NCI-H1092 (cell line): ENCODE data around the gene GAS2L3.
"Not testable (repeated sequence)": the region's sequence is repeated elsewhere in the genome, so short reads cannot be mapped to it uniquely, and the experiment has no call there.

ENCODE experiments used
- DNase-seq: peaks from one replicate; lab custom pipeline; 2025; lab: John Stamatoyannopoulos, UW

GAS2L3 gene

DNA sequence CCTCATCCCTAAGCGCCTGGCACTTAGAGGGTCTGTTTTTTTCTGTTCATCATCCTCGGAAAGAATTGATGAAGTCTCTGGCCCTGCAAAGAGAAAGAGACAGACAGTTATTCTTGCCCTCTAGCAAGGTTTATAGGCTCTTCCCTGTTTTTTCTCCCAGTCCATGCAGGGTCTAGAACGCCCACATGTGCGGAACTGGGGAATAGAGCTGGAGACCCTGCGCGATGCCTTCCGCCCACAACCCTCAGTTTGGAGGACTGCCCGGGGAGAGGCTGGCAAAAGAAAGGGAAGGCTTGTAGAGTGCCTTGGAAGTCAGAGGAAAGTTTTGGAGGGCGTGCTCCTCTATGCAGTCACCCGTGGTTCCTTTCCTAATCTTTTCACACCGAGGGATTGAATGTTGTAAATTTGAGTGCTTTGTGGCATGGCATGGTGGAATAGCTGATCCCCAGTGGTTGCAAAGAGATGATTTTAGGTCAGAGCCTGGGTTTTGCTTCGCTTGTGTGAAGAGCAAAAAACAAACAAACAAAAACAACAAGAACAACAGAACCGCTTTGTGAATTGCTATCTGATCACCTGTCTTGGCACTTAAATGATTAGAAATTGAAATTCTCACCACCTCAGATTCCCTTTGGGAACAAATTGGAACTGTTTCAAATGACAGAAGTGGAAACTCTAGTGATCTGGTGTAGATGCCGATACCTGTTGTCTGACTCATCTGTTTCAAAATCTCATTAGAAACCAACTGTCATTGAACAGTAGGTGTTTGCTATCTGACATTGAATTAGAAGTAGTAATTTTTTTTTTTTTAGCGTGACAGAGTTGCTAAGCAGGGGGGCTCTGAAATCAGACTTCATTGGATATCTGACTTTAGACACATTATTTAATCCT lies 947 bp downstream of the GAS2L3 start:
- no peak for DNase-seq

DNA sequence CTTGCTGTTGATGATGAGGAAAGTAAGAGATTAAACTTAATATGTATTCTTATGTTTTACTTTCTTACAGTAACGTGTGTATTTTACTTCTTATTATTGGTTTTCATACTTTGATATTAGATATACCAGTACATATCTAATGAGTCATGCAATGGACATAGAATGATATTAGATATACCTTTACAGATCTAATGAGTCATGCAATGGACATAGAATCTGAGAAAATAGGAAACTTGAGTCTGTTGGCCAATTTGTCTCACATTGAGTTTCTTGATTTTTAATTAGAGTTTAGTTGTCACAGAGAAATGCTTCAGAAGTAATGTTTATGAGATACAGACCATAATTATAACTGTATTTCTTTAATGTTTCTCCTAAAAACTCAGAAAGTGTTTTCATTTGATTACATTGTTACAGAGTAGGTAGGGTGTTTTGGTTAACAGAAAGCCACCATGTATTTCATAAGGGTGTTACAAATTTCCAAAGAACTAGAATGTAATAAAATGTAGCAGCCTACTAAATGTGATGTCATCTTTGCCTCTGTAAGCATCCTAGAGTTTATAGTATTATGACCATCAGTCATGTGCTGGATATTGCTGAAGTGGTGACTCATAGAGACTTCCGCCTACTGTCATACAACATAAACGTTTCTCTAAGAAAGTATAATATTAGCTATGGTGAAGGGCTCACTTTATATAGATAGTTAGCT lies 3.0 kb downstream of the GAS2L3 start:
- no peak for DNase-seq

DNA sequence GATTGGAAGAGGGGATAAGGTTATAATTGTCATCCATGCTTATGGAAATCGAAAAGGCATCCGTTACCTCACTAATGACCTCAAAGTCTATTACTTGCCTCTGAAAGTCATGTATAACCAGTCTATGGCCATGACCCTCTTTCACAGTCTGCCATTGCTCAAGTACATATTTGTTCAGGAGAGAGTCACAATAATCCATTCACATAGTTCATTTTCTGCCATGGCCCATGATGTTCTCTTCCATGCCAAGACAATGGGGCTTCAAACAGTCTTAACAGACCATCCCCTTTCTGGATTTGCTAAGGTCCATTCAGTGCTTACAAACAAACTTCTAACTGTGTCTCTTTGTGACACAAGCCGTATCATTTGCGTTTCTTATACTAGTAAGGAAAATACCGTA lies 5.4 kb downstream of the GAS2L3 start:
- DNase-seq, result no peak

DNA sequence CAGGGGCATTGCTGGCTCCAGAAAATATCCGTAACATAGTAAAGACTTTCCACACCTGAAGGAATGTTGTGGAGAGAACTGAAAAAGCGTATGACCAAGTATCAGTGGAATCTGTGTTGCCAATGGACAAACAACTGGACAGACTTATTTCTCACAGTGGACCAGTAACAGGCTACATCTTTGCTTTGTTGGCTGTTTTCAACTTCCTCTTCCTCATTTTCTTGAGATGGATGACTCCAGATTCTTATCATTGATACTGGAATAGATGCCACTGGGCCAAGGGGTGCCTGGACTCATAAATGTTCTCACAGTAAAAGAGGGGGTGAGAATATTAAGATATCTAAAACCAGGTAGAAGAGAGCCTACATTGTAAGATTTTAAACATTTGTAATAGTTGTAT lies 6.4 kb downstream of the GAS2L3 start:
- no peak for DNase-seq

DNA sequence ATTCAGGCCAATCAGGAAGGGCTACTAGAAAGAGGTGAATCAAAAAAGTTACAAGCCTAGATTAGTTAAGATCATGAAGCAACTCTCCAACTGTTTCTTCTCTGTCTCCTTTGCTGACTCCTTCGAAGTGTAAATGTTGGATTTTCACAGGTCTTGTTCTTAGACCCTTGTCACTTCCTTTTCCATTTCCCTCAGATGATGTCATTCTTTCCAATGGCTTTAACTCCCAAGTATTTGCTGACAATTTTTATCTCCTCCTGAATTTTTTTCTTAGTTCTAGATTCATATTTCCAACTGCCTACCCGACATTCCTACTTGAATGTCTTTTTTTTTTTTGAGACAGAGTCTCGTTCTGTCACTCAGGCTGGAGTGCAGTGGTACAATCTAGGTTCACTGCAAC lies 10.8 kb downstream of the GAS2L3 start:
- DNase-seq, result no peak

DNA sequence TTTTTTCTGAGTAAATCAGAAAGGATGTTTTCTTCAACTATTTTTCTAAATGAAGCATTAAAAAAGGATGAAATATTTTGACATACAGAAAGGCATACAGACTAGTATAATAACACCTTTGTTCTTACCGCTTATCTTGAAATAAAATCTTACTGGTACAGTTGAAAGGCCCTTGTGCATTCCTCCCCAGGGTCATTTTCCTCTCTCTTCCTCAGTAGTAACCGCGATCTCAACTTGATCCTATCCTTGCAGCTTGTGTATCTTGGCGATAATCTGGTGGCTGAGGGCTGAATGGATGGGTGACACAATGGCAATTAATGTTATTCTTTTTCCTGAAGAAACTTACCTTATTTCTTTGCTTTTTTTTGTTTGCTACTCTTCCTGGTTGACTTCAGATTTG lies 18.5 kb downstream of the GAS2L3 start:
- no peak for DNase-seq

DNA sequence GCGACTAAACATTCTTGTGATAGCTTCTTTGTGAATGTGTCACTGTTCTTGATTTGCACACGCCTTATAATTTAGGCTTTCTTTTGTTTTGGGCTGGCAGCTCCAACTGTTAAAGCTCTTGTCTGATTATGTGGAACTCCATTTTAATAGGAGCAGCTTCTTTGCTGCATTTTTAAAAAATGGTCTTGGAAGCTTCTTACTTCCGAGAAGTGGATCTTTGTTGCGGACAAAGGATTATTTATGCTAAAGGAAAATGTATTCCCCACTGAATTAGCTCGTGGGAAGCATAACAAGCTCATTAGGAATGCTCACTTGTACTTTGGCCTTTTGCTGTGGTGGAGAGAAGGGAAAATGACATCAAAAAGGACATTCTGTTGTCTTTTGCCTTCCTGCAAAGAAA lies 20.0 kb downstream of the GAS2L3 start:
- no peak for DNase-seq

DNA sequence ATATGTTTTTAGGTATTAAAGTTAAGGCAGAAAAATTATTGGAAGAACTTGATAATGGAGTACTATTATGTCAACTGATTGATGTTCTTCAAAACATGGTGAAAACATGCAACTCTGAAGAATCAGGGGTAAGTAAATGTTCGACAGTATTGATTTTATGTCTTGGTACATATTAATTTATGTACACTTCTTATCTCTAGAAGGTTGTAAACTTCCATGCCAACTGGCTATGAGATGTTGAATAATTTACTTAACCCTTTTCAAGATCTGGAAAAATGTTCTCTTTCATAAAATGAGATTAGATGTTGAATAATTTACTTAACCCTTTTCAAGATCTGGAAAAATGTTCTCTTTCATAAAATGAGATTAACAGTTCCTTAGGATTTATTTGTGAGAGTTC lies 28.1 kb downstream of the GAS2L3 start:
- no peak for DNase-seq

DNA sequence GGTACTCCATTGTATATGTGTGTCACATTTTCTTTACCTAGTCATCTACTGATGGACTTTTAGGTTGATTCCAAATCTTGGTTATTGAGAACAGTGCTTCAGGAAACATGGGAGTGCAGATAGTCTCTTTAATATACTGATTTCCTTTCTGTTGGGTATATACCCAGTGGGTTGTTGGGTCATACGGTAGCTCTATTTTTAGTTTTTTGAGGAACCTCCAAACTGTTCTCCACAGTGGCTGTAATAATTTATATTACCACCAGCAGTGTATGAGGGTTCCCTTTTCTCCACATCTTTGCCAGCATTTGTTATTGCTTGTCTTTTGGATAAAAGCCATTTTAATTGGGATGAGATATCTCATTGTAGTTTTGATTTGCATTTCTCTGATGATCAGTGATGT lies 29.5 kb downstream of the GAS2L3 start:
- not testable (repeated sequence) for DNase-seq

DNA sequence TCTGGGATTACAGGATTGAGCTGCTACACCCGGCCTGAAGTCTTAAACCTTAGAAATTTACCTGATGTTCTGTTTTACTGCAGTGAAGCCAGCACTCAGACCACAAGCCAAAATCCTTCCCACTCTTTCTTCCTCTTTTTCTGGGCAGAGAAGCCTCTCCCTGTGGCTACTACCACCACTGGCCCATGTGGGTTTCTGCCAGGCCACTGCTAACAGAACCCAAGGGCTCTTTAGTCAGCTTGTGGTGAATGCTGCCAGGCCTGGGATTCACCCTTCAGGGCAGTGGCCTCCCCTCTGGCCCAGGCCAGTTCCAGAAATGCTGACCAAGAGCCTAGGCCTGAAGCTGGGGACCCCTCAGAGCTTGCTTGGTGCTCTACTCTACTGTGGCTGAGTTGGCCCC lies 35.3 kb downstream of the GAS2L3 start:
- no peak for DNase-seq

DNA sequence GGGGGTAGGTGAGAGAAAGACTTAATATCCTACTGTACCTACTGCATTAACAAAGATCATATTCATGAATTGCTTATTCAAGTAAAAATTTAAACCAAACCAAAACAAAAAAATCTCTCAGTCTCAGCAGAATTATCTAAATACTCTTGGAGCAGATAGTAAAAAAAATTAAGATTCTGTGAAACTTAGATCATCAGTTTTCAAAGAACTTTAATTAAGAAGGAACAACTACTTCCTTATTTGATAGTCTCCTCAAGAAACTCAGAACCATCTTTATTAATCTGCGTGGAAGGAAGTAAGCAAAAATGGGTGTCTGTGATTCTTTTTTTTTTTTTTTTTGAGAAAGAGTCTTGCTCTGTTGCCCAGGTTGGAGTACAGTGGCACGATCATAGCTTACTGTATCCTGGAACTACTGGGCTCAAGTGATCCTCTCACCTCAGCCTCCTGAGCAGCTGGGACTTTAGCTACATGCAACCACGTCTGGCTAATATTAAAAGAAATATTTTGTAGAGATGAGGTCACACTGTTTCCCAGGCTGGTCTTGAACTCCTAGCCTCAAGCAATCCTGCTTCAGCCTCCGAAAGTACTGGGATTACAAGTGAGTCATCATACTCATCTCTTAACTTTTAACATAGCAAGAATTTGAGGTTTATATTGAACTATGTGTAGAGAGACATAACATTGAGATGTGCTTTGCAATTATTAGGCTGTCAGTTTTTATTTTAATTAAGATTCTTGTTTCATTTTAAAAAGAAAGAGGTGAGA lies 37.4 kb downstream of the GAS2L3 start:
- DNase-seq, result no peak

DNA sequence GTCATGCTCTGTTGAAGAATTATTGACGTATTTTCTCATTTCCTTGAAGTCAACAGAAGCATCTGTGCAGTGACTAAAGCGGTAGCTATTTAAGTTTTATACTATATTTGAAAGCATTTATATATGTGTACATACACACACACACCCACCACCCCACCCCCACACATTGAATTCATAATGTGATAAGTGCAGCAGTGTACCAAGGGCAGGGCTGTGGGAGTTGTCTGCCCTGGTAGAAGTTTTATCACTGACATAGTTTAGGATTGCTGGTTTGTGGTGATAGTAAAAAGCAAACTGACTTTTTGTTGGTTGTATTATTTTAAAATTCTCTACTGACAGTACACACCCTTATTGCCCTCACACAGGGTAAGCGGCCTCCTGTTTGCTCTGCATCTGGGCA lies 39.1 kb downstream of the GAS2L3 start:
- DNase-seq, result no peak

DNA sequence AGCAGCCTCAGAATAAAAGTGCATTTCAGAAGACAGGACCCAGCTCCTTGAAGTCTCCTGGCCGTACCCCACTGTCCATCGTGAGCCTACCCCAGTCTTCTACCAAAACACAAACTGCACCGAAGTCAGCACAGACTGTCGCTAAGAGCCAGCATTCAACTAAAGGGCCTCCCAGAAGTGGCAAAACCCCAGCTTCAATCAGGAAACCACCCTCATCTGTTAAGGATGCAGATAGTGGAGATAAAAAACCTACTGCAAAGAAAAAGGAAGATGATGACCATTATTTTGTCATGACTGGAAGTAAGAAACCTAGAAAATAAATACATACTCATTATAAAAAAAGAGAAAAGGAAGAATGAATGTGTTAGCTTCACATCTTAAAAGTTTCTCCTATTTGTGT lies 51.1 kb downstream of the GAS2L3 start:
- DNase-seq, result no peak

DNA sequence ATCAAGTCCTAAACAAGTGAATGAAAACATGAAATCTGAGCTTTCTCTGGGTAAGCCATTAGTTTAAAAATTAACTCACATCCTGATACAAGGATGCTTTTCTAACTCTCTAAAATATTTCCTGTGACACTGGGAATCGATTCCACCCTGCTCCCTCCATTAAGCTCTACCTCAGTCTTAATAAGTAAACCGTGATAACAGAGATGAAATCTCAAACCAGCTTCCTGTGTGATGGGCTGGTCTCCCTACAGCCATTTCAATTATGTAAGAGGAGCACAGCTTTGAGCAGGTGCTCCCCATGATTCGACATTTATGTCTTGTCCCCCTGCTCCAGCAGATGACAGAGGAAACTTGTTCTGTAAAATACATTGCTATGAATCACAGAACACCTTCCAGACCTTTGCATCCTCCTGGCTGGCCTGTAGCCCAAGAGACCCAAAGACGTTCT lies 59.0 kb downstream of the GAS2L3 start:
- DNase-seq, result no peak

DNA sequence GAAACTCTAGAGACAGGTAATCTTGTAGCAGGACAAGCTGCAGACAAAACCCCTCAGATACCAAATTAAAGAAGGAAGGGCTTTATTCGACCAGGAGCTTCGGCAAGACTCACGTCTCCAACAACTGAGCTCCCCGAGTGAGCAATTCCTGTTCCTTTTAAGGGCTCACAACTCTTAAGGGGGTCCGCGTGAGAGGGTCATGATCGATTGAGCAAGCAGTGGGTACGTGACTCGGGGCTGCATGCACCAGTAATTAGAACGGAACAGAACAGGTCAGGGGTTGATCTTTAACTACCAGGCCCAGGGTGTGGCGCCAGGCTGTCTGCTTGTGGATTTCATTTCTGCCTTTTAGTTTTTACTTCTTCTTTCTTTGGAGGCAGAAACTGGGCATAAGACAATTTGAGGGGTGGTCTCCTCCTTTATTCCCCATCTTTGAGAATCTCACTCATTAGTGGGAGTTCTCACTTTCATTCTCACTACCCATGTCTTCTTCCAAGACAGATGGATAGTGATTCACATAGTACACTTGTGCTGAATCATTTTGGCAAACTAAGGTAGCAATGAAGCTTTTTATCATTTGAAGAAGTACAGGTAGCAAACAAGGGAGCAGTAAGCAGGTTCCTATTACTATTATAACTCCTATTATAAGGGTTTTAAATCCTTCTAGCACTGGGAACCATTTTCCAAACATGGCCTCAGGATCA lies 59.8 kb downstream of the GAS2L3 start:
- not testable (repeated sequence) for DNase-seq

DNA sequence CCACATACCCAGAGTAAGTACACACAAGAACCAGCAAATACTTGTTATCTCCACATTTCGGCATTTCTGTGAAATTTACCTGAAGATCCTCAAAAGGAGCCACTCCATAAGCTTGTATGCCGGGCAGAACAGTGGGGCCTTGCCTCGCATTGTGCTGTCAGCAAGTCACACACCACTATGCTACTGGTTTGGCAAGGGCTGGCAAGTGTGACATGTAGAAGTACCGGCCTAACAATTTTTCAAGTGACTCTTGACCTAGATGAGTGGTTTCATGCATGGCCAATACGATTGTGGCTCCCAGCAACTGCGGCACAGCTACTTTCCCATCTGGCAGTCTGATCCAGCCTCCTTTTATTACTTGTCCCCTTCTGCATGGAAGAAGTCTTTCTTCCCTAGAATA lies 69.8 kb downstream of the GAS2L3 start:
- DNase-seq, result no peak

DNA sequence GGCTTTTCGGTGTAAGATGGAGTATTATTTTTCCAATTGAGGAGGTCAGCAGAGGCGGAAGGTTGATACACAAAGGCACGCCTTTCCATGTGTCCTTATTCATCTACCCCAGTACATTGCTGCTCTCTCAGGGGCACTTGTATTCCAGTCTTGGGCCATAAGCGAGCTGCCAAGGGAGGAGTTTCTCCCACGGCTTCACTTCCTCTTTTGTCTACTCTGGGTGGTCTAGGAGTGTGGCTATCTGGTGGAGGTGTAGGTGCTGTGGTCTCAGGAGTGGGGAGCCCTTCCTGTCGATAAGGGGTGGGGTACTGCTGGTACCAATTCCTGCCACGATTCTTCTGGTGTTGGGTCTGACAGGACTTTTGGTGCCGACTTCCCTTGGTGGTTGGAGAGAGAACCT lies 73.4 kb downstream of the GAS2L3 start:
- DNase-seq, result no peak

DNA sequence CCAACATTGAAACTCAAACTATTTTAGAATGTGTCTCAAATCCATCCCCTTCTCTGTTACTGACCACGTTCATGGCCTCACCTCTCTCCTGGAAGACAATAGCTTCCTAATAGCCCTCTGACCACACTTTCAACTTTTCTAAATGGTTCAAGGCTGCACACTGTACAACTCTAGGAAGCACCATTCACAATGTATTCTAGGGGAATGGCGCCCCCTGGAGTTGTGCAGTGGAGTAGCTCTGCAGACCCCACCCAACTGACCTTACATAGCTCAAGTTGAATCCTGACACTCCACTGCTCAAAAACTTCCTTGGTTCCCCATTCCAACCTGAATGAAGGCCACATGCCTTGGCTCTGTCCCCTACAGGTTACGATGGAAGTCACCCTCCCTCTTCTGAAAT lies 77.6 kb downstream of the GAS2L3 start:
- DNase-seq, result no peak

DNA sequence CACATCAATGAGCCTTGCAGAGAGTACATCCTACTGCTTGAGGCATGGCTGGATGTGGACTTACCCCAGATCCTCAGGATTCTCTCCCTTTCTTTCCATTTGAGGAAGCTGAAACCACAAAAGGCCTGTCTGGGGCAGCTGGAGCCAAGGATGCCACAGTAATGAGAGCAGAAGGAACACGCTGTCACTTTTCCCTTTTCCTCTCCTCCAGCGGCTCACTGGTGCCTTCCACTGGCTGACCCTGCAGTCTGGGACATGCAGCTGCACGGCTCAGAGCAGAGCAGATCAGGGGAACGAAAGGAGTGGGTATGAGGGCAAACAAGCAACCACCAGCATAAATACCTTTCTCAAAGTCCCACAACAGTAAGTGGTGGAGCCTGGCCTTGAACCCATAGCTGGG lies 78.2 kb downstream of the GAS2L3 start:
- no peak for DNase-seq

DNA sequence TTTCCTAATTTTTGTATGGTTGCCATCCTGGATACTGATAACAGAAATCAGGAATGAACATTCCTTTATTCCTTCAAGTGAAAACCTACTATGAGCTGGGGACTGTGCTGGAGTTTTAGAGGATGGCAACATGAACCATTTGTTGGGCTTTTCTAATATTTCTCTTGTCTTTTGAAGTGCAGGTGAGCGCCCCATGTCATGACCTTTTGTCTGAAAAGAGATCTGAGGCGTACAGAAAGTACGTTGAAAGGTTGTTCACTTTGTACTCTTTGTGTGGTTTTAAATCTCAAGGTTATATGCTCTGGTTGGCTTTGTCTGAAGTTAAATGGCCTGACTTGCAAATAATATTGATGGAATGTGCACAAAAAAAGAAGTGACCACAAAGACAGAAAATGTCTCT lies 79.0 kb downstream of the GAS2L3 start:
- no peak for DNase-seq

DNA sequence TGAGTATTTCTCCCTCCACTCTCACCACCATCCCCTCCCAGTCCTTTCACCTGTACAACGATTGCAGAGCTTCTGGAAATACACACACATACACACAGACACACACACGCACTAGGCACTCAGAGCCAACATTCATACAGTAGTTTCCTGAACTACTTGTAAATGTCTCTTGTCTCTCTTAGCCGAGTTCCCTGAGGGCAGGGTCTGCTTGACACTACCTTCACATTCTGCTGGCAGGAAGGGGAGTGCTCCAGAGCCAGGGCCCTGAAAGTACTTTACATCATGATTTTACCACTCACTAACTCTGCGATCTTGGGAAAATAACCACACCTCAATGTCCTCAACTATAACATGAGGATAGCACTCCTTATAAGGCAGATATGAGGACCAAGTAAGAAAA lies 82.7 kb downstream of the GAS2L3 start:
- no peak for DNase-seq

DNA sequence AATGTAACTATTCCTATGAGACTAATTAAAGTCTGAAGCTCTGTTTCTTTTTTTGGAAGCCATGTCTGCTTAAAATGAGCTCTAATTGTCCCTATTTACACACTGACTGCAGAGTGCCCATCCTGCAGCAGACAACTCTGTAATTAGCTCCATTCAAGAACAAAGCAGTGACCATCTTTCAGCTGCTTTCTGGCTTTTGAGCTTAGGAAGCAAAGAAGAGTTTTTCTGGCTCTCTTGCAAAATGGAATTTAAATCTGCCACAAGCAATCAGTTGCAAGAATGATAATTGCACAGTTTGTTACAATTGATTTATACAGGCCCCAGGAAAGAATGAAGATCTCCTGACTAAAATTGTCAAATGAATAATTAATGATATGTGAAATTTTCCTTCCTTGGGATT lies 83.4 kb downstream of the GAS2L3 start:
- DNase-seq, result no peak
